GM12864 (cell line): ENCODE results near the gene TMEM245.

ENCODE experiments used
- DNase-seq: peaks from one replicate; pipeline ENCODE4 v3.0.0-alpha.2; 2011; ENCODE audit warnings: low read depth
- H3K4me3 ChIP-seq: 2 replicates; pipeline ENCODE4 v1.5.1; 2011; ENCODE audit warnings: mild to moderate bottlenecking, low read depth, low read length, control low read depth
- TF ChIP-seq, protein P1 (sequence below): IDR thresholded peaks from 2 replicates; pipeline ENCODE4 v1.5.1; 2011; ENCODE audit warnings: low read depth, mild to moderate bottlenecking, moderate library complexity, low read length, control low read depth, inconsistent platforms; ENCODE audit errors: missing control alignments

TMEM245 gene

DNA sequence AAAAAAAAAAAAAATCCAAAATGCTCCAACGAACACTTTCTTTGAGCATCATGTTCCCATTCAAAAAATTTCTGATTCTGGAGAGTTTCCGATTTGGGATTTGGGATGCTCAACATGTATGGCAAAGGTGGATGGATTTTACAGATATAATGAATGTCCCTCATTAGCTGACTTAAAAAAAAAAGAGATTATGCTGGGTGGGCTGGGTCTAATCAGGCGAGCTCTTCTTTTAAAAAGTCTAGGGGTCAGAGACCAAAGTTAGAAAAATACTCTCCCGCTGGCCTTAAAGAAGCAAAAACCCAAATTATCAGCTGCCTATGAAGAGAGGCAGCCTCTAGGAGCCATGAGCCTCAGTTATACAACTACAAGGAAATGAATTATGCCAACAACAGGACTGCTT is 91.3 kb downstream of the TMEM245 start:
- DNase-seq: no peak
- no peak overlapping the region for H3K4me3 ChIP-seq
- TF ChIP-seq, protein P1, sequence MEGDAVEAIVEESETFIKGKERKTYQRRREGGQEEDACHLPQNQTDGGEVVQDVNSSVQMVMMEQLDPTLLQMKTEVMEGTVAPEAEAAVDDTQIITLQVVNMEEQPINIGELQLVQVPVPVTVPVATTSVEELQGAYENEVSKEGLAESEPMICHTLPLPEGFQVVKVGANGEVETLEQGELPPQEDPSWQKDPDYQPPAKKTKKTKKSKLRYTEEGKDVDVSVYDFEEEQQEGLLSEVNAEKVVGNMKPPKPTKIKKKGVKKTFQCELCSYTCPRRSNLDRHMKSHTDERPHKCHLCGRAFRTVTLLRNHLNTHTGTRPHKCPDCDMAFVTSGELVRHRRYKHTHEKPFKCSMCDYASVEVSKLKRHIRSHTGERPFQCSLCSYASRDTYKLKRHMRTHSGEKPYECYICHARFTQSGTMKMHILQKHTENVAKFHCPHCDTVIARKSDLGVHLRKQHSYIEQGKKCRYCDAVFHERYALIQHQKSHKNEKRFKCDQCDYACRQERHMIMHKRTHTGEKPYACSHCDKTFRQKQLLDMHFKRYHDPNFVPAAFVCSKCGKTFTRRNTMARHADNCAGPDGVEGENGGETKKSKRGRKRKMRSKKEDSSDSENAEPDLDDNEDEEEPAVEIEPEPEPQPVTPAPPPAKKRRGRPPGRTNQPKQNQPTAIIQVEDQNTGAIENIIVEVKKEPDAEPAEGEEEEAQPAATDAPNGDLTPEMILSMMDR: no peak

DNA sequence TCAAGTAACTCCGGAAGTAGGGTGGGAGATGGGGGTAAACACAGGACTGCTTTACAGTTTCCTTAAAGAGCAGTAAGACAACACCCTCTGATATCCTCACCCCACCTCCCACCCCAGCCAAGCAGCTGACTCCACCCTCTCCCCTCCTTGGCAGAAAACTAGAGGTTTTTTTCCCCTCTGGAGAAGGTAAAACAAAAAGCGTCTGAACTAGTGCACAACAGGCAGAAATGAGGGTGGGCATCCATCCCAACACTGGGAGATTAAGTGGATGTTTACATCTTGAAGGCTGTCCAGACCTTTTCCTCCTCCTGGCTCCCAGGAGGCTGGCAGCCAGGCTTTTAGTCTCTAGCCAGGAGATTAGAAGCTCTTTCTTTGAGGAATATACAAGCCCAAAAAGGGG is 92.6 kb downstream of the TMEM245 start:
- TF ChIP-seq, protein P1: no peak
- DNase-seq: no peak
- no peak overlapping the region for H3K4me3 ChIP-seq

GRCh38 chr9:109026306-109026705 is 93.4 kb downstream of the TMEM245 start:
- no peak overlapping the region for H3K4me3 ChIP-seq
- no peak for DNase-seq
- TF ChIP-seq, protein P1: no peak

GRCh38 chr9:109022873-109023272 is 96.9 kb downstream of the TMEM245 start:
- H3K4me3 ChIP-seq: no peak overlapping the region
- DNase-seq: no peak
- TF ChIP-seq, protein P1: no peak

- TF ChIP-seq, protein P1: no peak
- H3K4me3 ChIP-seq: no peak overlapping the region
- no peak for DNase-seq
Observed at GRCh38 chr9:109020581-109021511, 98.9 kb downstream of the TMEM245 start.

DNA sequence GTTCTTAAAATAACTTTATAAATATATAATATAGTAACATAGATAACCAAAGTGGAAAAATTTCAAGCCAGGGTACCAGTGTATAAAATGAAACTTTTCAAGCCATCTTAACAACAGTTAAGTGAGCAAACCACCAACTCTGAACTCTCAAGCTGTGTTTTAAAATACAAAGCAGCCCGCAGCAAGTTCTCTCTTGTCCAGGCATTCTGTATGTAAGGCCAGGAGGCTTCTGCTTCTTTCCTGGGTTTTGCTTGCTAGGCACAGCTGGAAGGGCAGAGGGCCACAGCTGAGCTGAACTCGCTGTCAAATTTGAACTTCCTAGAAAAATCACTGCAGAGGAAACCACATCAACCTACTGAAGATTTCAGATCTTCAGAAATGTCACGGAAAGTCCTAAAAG is 99.6 kb downstream of the TMEM245 start:
- DNase-seq: no peak
- TF ChIP-seq, protein P1: no peak
- no peak overlapping the region for H3K4me3 ChIP-seq

DNA sequence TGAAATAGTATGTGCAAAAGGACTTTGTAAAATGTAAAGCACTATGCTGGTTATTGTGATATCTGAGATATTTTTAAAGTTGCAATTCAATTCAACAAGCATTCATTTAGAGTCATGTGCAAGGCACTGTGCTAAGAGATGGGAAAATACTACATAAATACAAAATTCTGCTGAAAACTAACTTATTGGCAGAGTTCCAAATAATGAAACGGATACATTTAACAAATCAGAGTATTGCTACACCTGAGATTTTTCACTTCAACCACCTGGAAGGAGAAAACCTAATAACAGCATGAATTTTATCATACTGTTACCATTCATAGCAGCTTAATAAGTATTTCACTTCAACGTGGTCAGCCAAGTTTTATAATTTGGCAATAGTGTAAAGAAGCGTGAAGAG is 100.3 kb downstream of the TMEM245 start:
- TF ChIP-seq, protein P1: no peak

More for the DNA sequence above, 100.3 kb downstream of the TMEM245 start:
- H3K4me3 ChIP-seq: no peak overlapping the region
- no peak for DNase-seq
